NCI-H2107 treated with DMSO at 0.1 percent for 48 hours (cell line): ENCODE results near the gene SERPINA3.
"Not testable (repeated sequence)": the region's sequence is repeated elsewhere in the genome, so short reads cannot be mapped to it uniquely, and the experiment has no call there.

ENCODE experiments used
- DNase-seq: peaks from one replicate; lab custom pipeline; 2025; ENCODE audit not compliant: unreplicated experiment; lab: John Stamatoyannopoulos, UW

The SERPINA3 gene

GRCh38 chr14:94631050-94631449 lies 18.9 kb downstream of the SERPINA3 start:
- no peak for DNase-seq

GRCh38 chr14:94631536-94632304 lies 19.5 kb downstream of the SERPINA3 start:
- DNase-seq = no peak

- no peak for DNase-seq
Measured at GRCh38 chr14:94632305-94632590, 20.1 kb downstream of the SERPINA3 start.

GRCh38 chr14:94633121-94633520 lies 20.9 kb downstream of the SERPINA3 start:
- DNase-seq = no peak

- no peak for DNase-seq
Measured at GRCh38 chr14:94635154-94635553, 23.0 kb downstream of the SERPINA3 start.

GRCh38 chr14:94636744-94637412 lies 24.7 kb downstream of the SERPINA3 start:
- DNase-seq = no peak

GRCh38 chr14:94637814-94638213 lies 25.6 kb downstream of the SERPINA3 start:
- not testable (repeated sequence) for DNase-seq

- no peak for DNase-seq
Measured at GRCh38 chr14:94638339-94638738, 26.1 kb downstream of the SERPINA3 start.

GRCh38 chr14:94638961-94639817 lies 27.0 kb downstream of the SERPINA3 start:
- no peak for DNase-seq

- DNase-seq = no peak
Measured at GRCh38 chr14:94640721-94641631, 28.8 kb downstream of the SERPINA3 start.

GRCh38 chr14:94641632-94641955 lies 29.4 kb downstream of the SERPINA3 start:
- DNase-seq = no peak

GRCh38 chr14:94643316-94644101 lies 31.3 kb downstream of the SERPINA3 start:
- no peak for DNase-seq

- DNase-seq = no peak
Measured at GRCh38 chr14:94644102-94644535, 31.9 kb downstream of the SERPINA3 start.

GRCh38 chr14:94646066-94646465 lies 33.9 kb downstream of the SERPINA3 start:
- no peak for DNase-seq

- DNase-seq = no peak
Measured at GRCh38 chr14:94646481-94646880, 34.3 kb downstream of the SERPINA3 start.

- DNase-seq = no peak
Measured at GRCh38 chr14:94648801-94649200, 36.6 kb downstream of the SERPINA3 start.

- no peak for DNase-seq
Measured at GRCh38 chr14:94649543-94650443, 37.6 kb downstream of the SERPINA3 start.

GRCh38 chr14:94650444-94650775 lies 38.2 kb downstream of the SERPINA3 start:
- DNase-seq = no peak
